GM19438 (cell line): Measurements from ENCODE around the gene KISS1.

Source experiments
- ATAC-seq: cut with Tn5 transposase; IDR thresholded peaks from one replicate; pipeline ENCODE4 v1.9.1; 2021; ENCODE audit warnings: low read depth; ENCODE audit not compliant: unreplicated experiment

The KISS1 gene

GRCh38 chr1:204194080-204194479 lies 2.2 kb downstream of the KISS1 start:
- no peak for ATAC-seq

GRCh38 chr1:204192589-204193352 lies 3.5 kb downstream of the KISS1 start:
- ATAC-seq: no peak

- no peak for ATAC-seq
These were observed 4.2 kb downstream of the KISS1 start for GRCh38 chr1:204192046-204192445.

GRCh38 chr1:204191456-204191855 lies 4.8 kb downstream of the KISS1 start:
- no peak for ATAC-seq

- ATAC-seq: no peak
These were observed 5.8 kb downstream of the KISS1 start for GRCh38 chr1:204190212-204191211.

GRCh38 chr1:204188959-204189639 lies 7.2 kb downstream of the KISS1 start:
- ATAC-seq: no peak

- ATAC-seq: no peak
These were observed 9.7 kb downstream of the KISS1 start for GRCh38 chr1:204186597-204186996.

- ATAC-seq: no peak
These were observed 15.2 kb downstream of the KISS1 start for GRCh38 chr1:204181116-204181515.

GRCh38 chr1:204180133-204180532 lies 16.2 kb downstream of the KISS1 start:
- ATAC-seq: no peak

GRCh38 chr1:204178487-204179281 lies 17.6 kb downstream of the KISS1 start:
- ATAC-seq: no peak

- no peak for ATAC-seq
These were observed 19.2 kb downstream of the KISS1 start for GRCh38 chr1:204177133-204177532.

- ATAC-seq: no peak
These were observed 20.2 kb downstream of the KISS1 start for GRCh38 chr1:204176049-204176448.

- ATAC-seq: no peak
These were observed 21.3 kb downstream of the KISS1 start for GRCh38 chr1:204174958-204175357.

- no peak for ATAC-seq
These were observed 23.8 kb downstream of the KISS1 start for GRCh38 chr1:204172404-204173029.

- ATAC-seq: no peak
These were observed 24.5 kb downstream of the KISS1 start for GRCh38 chr1:204171751-204172178.

GRCh38 chr1:204170494-204171155 lies 25.7 kb downstream of the KISS1 start:
- ATAC-seq: no peak

- ATAC-seq: no peak
These were observed 26.4 kb downstream of the KISS1 start for GRCh38 chr1:204169858-204170257.

- ATAC-seq: no peak
These were observed 28.6 kb downstream of the KISS1 start for GRCh38 chr1:204167730-204168129.

- no peak for ATAC-seq
These were observed 30.1 kb downstream of the KISS1 start, which contains the start of gene REN for GRCh38 chr1:204166219-204166618. REN (minus strand) TSS chr1:204166337; CDS start chr1:204166293, 44 bp downstream.
